Large intestine (tissue), 3 donors: ENCODE results near the gene MYOF. TPM values are rescaled to one million over a fixed set of nuclear protein-coding genes. Genes with fewer than 3 reads are reported as not detected.

Experiments used
- DNase-seq, 2 donors: peaks; one replicate each; pipeline versions ENCODE4 v3.0.0 to v3.0.0-alpha.2; 2013
- H3K27ac ChIP-seq: one replicate; pipeline ENCODE4 v1.5.1; 2013; ENCODE audit warnings: low read length
- H3K27me3 ChIP-seq: 2 replicates; pipeline ENCODE4 v1.6.1; 2013; ENCODE audit warnings: low read length; ENCODE audit not compliant: control insufficient read depth, insufficient read depth
- H3K36me3 ChIP-seq: 2 replicates; pipeline ENCODE4 v1.6.1; 2013; ENCODE audit warnings: low read length; ENCODE audit not compliant: control insufficient read depth, insufficient read depth
- H3K4me1 ChIP-seq: one replicate; pipeline ENCODE4 v1.6.1; 2013; ENCODE audit warnings: low read length; ENCODE audit not compliant: control insufficient read depth, insufficient read depth
- H3K4me3 ChIP-seq: one replicate; pipeline ENCODE4 v1.5.1; 2013; ENCODE audit warnings: low read length
- H3K9me3 ChIP-seq: one replicate; pipeline ENCODE4 v1.6.1; 2013; ENCODE audit warnings: mild to moderate bottlenecking, low read depth, low read length, moderate library complexity; ENCODE audit not compliant: control insufficient read depth
- WGBS: methylation state at CpG from one replicate; pipeline ENCODE4 v1.1.5; 2013; ENCODE audit warnings: low lambda C conversion rate; ENCODE audit not compliant: insufficient coverage; 5-methylcytosine and 5-hydroxymethylcytosine counted together
- polyA plus RNA-seq: library from polyadenylated mRNA; unstranded; fragments of 120-200 nt; gene quantifications from one replicate; pipeline ENCODE4 v1.2.1, GENCODE V29; 2013

The MYOF gene
- polyA plus RNA-seq, 1 donor, result 31.6 TPM

DNA sequence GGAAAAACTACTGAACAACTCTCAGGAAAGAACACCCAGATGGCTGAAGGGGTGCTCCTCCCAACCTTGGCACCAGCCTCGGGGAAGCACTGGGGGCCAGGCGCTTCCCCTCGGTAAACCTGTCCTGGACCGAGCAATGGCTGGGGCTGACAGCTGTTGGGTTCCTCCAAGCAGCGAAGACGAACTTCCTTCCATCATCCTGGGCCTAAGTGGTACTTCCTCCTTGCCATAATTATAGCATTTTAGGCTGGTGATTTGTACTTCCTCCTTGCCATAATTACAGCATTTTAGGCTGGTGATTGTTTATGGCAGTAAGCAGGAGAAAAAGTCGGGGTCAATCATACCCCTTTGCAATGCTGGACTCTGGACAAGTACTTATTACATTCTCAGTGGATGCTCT is 69.3 kb downstream of the MYOF start:
- WGBS, result no CpG with 5 or more reads among the region's 7 CpGs
- DNase-seq, result no peak
- H3K4me3 ChIP-seq, result no peak overlapping the region

DNA sequence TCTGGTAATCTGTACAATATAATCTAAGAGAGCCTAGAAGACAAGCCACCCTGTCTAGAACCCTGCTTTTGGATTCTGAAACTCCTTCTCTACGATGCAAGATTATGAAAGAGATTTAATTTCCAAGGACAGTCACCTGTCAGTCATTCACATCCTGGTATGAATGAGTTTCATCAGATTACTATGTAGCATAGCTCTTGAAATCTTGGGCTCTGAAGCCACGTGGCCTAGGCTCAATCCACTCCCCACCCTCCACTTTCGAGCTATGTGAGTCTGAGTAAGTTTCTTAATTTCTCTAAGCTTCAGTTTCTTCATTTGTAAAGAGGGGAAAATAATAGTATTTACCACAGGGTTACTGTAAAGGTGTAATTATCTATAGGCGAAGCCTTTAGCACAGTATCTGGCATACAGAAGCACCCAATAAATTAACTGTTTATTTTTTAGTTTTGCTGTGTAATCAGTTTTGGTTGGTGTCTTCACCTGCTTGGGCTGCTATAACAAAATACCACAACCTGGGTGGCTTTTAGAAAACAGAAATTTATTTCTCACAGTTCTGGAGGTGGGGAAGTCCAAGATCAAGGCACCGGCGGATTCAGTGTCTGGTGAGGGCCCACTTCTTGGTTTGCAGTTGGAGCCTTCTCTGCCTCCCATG is 71.3 kb downstream of the MYOF start:
- Histone ChIP-seq H3K36me3 (no peaks in the 10 kb centered on the region), H3K9me3 (no peaks in the 10 kb centered on the region), H3K27ac (no peak overlapping the region), H3K4me1 (peaks cover 3% of the 10 kb centered on the region), H3K27me3 (no peaks in the 10 kb centered on the region), H3K4me3 (no peak overlapping the region)
- 100% methylated on average over 1 of the region's 6 CpGs for WGBS
- DNase-seq, result no peak

More for the DNA sequence above, 69.3 kb downstream of the MYOF start:
- no peak overlapping the region for H3K27ac ChIP-seq
- peaks cover 3% of the 10 kb centered on the region for H3K4me1 ChIP-seq
- H3K36me3 ChIP-seq, result no peaks in the 10 kb centered on the region
- no peaks in the 10 kb centered on the region for H3K9me3 ChIP-seq
- no peaks in the 10 kb centered on the region for H3K27me3 ChIP-seq

DNA sequence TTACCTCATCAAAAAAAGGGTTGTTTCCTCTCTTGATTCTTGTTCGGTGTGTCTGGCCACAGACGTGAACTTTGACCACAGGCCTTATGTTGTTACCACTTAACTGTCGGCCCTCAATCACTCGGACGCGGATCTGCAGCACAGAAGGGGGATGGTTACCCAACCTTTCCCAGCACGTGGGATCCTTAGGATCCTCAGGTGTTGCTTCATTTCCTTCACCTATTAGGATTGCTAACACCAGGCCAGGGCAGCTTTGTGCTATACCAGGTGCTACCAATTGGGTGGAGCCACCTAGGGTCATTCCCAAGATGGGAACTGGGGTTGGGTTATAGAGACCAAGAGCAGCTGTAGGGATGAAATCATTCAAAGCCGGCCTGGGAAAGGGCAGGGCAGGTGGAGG is 73.4 kb downstream of the MYOF start:
- Histone ChIP-seq H3K27ac (peak overlapping the region; percentile 38), H3K4me1 (peaks cover 3% of the 10 kb centered on the region), H3K27me3 (no peaks in the 10 kb centered on the region), H3K9me3 (no peaks in the 10 kb centered on the region), H3K36me3 (peaks cover 4% of the 10 kb centered on the region), H3K4me3 (no peak overlapping the region)
- DNase-seq, result peak; percentile 77 to 86
- no CpG with 5 or more reads among the region's 8 CpGs for WGBS

DNA sequence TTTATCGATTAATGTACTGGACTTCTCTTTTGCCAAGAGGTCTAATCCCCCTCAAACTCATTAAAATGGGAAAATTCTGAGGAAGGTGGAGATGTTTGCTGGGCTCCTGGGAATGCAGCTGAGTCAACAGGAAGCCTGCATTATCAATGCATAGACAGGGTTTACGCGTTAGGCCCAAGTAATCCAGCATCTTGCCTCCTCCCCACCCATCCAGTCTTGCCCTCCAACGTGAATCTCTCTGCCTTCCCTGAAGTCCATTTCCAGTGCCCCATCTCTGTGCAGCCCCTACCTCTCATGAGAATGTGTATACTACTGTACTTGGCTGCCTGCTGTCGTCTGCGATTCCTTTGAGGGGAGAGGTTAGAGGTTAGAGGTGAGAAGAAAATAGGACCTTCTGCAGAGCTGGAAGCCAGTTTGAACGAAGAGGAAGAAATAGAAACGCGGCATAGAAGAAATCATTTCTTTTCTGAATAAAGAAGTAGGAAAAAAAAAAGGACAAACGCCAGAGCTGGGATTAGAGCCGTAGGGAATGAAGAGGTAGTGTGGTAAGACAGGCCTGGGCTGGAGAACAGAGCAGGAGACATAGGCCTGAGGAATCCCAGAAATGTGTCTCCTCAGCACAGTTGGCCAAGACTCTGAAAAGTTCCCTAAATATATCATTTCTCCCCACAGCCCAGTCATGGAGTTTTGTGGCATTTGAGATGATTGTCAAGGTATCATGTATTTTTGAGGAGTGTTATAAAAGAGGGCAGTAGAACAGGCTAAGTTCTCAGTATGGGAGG is 75.6 kb downstream of the MYOF start:
- peaks cover 9% of the 10 kb centered on the region for H3K36me3 ChIP-seq
- no peak for DNase-seq
- H3K4me3 ChIP-seq, result no peak overlapping the region
- 86% methylated on average over 5 of the region's 11 CpGs for WGBS
- no peak overlapping the region for H3K27ac ChIP-seq
- no peaks in the 10 kb centered on the region for H3K27me3 ChIP-seq
- H3K9me3 ChIP-seq, result no peaks in the 10 kb centered on the region
- peaks cover 3% of the 10 kb centered on the region for H3K4me1 ChIP-seq

DNA sequence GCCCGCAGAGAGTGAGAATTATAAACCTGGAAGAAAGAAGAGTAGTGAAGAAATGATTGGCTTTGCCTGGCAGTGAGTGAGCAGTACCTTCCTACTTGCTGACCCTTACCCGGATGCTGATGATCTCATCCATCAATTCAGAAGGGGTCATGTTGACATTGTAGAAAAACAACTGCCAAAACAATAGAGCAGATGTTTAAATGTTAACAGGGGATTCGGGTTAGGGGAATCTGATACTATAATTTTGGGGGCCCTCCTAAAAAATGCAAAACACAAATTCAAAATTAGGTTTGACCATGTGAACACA is 78.1 kb downstream of the MYOF start:
- no peaks in the 10 kb centered on the region for H3K27me3 ChIP-seq
- no peak overlapping the region for H3K4me3 ChIP-seq
- peaks cover 3% of the 10 kb centered on the region for H3K4me1 ChIP-seq
- H3K27ac ChIP-seq, result no peak overlapping the region
- DNase-seq, result no peak
- H3K36me3 ChIP-seq, result peaks cover 15% of the 10 kb centered on the region
- H3K9me3 ChIP-seq, result no peaks in the 10 kb centered on the region
- 70% methylated on average over 1 of the region's 3 CpGs for WGBS

DNA sequence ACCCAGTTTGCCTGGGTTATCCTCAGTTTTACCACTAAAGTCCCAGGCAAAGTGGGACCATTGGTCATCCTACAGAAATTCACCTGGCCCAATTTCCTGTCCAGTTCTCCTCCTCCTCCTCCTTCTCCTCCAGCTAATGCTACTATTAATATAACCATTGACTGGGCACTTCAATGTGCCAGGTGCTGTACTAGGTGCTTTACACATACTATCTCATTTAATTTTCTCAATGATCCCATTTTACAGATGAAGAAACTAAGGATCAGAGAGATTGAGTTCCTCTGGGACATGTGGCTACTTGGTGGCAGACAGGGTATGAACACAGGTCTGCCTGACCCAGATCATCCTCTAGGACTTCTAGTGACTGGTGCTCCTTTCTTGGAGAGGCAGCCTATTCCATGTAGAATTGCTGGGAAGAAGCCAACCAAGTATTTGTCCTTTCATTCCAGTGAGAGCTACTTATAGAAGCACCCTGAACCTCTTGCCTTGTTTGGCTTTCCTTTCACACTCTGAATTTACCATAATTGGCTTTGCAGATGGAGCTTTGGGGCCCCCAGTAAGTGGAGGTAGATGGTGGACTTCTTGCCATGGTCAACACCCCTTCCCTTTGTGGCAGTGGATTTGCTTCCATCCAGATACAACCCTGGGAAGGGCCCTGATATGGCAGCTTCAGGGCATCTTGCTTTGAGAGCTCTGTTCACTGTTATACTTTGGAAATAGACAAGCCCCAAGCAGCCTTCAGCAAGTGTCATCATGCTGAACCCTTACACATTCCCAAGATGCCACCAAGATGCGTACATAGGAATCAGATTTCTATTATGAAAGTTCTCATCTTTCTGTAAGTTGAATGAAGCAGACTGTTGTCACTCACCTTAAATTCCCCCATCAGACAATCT is 78.7 kb downstream of the MYOF start:
- Histone ChIP-seq H3K9me3 (no peaks in the 10 kb centered on the region), H3K4me1 (peaks cover under 1% of the 10 kb centered on the region), H3K4me3 (no peak overlapping the region), H3K27me3 (no peaks in the 10 kb centered on the region), H3K27ac (no peak overlapping the region), H3K36me3 (peaks cover 19% of the 10 kb centered on the region)
- WGBS, result no CpG with 5 or more reads among the region's 1 CpG
- no peak for DNase-seq

DNA sequence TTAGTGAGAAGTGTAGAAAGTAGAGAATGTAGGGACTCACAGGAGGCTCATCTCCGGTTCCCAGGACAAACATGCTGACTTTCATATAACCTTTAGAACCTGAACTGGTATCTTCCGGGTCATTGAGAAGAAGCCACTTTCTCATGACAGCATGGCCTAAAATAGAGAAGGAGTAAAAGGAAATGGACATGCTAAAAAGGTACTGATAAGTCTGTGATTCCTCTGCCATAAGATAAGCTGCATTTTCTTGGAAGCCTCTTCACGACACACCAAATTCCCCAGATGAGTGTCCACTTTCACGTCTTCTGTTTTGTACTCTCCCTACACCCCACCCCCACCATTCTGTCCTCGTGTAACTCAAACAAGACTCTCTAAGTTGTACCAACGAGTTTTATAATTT is 79.9 kb downstream of the MYOF start:
- no peak overlapping the region for H3K4me3 ChIP-seq
- DNase-seq, result no peak
- WGBS, result 68% methylated on average over 3 of the region's 6 CpGs
- no peaks in the 10 kb centered on the region for H3K27me3 ChIP-seq
- H3K4me1 ChIP-seq, result no peaks in the 10 kb centered on the region
- H3K9me3 ChIP-seq, result no peaks in the 10 kb centered on the region
- peaks cover 19% of the 10 kb centered on the region for H3K36me3 ChIP-seq
- H3K27ac ChIP-seq, result no peak overlapping the region

DNA sequence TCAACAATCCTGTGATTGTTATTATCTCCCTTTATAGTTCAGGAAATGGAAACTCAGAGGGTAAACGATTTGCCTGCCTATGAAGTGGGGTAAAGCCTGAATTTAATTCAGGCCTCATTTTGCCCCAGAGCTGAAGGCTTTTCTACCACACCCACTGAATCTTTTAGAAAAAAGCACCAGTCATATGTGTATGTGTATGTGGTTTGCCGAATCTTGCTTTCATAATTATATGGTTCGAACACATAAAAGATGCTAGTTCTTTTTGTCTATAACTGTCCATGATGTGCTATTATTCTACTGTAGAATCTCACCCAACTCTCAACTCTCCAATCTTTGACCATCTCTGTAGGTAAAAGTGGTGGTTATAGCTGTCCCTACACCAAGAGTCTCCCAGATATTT is 83.6 kb downstream of the MYOF start:
- no peaks in the 10 kb centered on the region for H3K4me1 ChIP-seq
- no CpG with 5 or more reads among the region's 3 CpGs for WGBS

DNA sequence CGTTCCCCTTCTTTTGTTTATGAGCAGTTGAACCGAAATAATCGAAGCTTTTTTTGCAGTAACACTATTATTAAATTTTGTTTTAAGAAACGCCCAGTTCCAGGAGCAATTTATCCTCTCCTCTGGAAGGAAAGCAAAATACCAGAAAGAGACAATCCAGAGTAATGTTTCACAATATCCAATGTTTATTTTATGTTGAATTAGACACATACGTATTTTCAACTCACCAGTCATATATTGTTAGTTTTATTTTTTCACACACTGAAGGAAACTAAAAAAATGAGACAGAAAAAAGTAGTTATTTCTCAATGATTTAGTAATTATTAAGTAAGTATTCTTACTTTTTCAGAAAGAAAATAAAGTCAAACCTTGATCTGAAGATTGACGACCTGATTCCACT is 85.1 kb downstream of the MYOF start:
- DNase-seq, result no peak
- Histone ChIP-seq H3K4me1 (no peaks in the 10 kb centered on the region), H3K27me3 (no peaks in the 10 kb centered on the region), H3K36me3 (peaks cover 10% of the 10 kb centered on the region), H3K4me3 (no peak overlapping the region), H3K27ac (no peak overlapping the region), H3K9me3 (no peaks in the 10 kb centered on the region)
- 71% methylated on average over 5 of the region's 6 CpGs for WGBS

More for the DNA sequence above, 83.6 kb downstream of the MYOF start:
- Histone ChIP-seq H3K27ac (no peak overlapping the region), H3K9me3 (no peaks in the 10 kb centered on the region), H3K27me3 (no peaks in the 10 kb centered on the region), H3K4me3 (no peak overlapping the region), H3K36me3 (peaks cover 12% of the 10 kb centered on the region)
- DNase-seq, result no peak

DNA sequence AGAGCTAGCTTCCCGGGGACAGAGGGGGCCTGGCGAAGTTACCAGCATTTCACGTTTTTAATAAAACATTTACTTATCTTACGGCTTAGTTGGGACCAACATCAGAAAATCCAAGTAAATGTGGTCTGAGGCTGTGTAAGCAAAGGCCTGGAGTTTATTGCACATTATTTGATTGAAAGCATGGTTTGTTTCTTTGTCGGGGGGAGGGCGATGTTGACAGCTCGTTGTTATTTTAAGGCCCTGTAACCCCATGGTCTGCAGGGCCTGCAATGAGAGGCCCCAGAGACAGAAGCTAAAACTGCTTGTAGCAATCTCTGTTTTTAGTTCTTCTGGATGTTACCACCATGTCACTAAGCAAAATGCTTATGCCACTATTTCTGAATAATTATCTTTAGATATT is 88.9 kb downstream of the MYOF start:
- no peaks in the 10 kb centered on the region for H3K4me1 ChIP-seq
- peaks cover 5% of the 10 kb centered on the region for H3K36me3 ChIP-seq
- H3K27me3 ChIP-seq, result no peaks in the 10 kb centered on the region
- no peak overlapping the region for H3K4me3 ChIP-seq
- no peak for DNase-seq
- H3K9me3 ChIP-seq, result no peaks in the 10 kb centered on the region
- no peak overlapping the region for H3K27ac ChIP-seq
- no CpG with 5 or more reads among the region's 7 CpGs for WGBS
